Astrocyte of the cerebellum (primary cell): ENCODE data around the gene CRTC1.

Experiments
- DNase-seq: peaks from one replicate; pipeline ENCODE4 v3.0.0-alpha.2; 2011; ENCODE audit warnings: low read depth
- H3K4me3 ChIP-seq: 2 replicates; pipeline ENCODE4 v1.5.1; 2011; ENCODE audit warnings: mild to moderate bottlenecking, low read depth, low read length, moderate library complexity
- CTCF ChIP-seq: IDR thresholded peaks from 2 replicates; pipeline ENCODE4 v1.5.1; 2012; ENCODE audit warnings: low read length, low read depth, moderate library complexity, mild to moderate bottlenecking; ENCODE audit errors: missing control alignments
- in situ Hi-C: cut with HindIII; loops from 2 replicates; pipeline ENCODE4 v1.10.0; 2017; ENCODE audit warnings: low sequenced_read_pairs

CRTC1 gene

GRCh38 chr19:18795540-18795939 lies 112.1 kb downstream of the CRTC1 start:
- TF ChIP-seq CTCF, result no peak
- in situ Hi-C loops, result no loop called here
- H3K4me3 ChIP-seq, result no peak overlapping the region
- DNase-seq, result no peak

- no peak for DNase-seq
- no peak for TF ChIP-seq CTCF
- in situ Hi-C loops, result no loop called here
- H3K4me3 ChIP-seq, result no peak overlapping the region
Observed at GRCh38 chr19:18796239-18796638, 112.8 kb downstream of the CRTC1 start.

- in situ Hi-C loops, result no loop called here
- TF ChIP-seq CTCF, result peak; percentile 13
- DNase-seq, result no peak
- no peak overlapping the region for H3K4me3 ChIP-seq
Observed at GRCh38 chr19:18798384-18799352, 115.2 kb downstream of the CRTC1 start.

GRCh38 chr19:18799389-18799970 lies 116.0 kb downstream of the CRTC1 start:
- DNase-seq, result no peak
- in situ Hi-C loops, result no loop called here
- no peak for TF ChIP-seq CTCF
- H3K4me3 ChIP-seq, result no peak overlapping the region

GRCh38 chr19:18800079-18800478 lies 116.6 kb downstream of the CRTC1 start:
- no peak for DNase-seq
- in situ Hi-C loops, result no loop called here
- no peak overlapping the region for H3K4me3 ChIP-seq
- no peak for TF ChIP-seq CTCF

GRCh38 chr19:18800636-18801035 lies 117.2 kb downstream of the CRTC1 start:
- in situ Hi-C loops, result no loop called here
- H3K4me3 ChIP-seq, result no peak overlapping the region
- DNase-seq, result no peak
- no peak for TF ChIP-seq CTCF
